ENCODE results near the gene FOXE3.

- no peak for TF ChIP-seq EP300 (IDR thresholded peaks at IDR 0.05; ENCODE audit: borderline replicate concordance in 1 of 2, control insufficient read depth in 1 of 2, low read depth in 2 of 2, low read length in 2 of 2)
- TF ChIP-seq POLR2A (IDR thresholded peaks at IDR 0.05; ENCODE audit: low read depth, low read length): no peak
These were observed 8.6 kb upstream of the FOXE3 start for GRCh38 chr1:47407481-47407880.
